ENCODE results near the gene ARSI.

ARSI gene

GRCh38 chr5:150302301-150303069, at the start of gene ARSI:
TSS of gene ARSI (minus strand) at chr5:150302905. CDS start at chr5:150302373, 532 bp downstream.
- no peak for DNase-seq (ENCODE audit: low read depth)

DNA sequence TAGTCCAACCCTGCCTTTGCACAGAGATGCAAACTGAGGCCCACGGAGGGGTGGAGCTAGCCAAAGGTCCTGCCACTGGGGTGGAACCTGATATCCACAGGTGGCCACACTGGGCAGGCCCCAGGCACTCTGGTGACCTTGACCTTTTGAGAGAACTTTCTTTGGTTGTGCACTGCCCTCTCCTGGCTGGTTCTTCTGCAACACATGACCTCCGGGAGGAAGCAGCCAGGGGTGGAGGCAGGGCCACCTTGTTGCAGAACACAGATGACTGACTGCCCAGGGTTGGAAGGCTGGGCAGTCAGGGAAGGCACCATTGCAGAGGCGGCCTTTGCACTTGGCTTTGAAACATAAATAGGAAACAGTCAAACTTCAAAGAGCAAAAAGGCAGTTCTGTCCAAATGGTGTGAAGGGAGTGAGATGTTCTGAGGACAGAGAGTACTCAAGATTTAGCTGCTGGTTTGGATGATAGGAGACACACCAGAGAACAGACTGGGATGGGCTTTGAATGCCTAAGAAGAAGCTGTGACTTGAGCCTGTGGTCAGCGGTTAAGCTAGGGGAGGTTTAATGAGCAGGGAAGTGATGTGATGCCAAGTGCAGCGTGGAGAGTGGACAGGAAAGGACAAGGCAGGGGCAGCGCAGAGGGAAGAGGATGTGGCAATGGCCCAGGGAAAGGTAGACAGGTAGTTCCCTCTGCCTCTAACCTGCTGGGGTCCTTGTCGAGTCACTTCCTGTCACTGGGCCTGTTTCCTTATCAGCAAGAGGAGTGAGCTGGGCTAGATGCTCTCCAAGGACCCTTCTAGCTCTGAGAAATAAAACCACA, 48.0 kb upstream of the ARSI start:
- peak; percentile 30 for DNase-seq (ENCODE audit: low read depth)

GRCh38 chr5:150349681-150350275, 47.1 kb upstream of the ARSI start:
- no peak for DNase-seq (ENCODE audit: low read depth)

GRCh38 chr5:150347451-150347850, 44.7 kb upstream of the ARSI start:
- no peak for DNase-seq (ENCODE audit: low read depth)

DNA sequence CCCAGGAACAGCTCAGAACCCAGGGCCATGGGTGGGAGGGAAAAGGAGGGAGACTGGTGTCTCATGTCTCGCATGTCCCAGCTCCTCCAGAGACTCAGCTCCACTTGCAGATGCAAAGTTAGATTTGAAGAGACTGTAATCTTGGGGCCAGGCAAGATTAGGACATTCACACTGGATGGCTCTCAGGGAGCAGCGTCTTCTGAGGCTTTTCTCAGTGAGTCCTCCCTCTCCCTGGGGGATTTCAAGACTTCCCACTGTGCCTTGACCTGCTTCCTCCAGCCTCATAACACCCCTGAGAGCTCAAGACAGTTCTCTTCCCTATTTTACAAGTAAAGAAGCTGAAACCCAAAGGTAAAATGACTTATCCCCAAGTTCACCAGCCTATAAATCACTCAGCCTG, 44.3 kb upstream of the ARSI start:
- DNase-seq (ENCODE audit: low read depth) = no peak

DNA sequence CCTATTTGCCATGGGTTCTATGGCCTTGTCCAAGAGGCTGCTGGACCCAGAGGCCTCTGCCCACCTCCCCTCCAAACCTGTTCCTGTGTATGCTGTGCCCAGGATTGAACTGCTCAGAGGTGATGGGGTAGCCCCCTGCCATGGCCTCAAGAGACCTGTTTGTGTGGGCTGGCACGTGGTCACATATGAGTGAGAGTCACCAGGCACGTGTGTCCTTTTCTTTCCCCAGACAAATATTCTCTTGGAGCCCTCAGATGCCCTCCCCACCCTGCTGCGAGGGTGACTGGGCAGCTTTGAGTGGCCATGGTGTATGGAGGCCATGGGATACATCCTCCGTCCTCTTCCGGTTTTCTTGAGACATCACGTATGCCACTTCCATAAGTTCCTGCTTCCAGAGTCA, 43.9 kb upstream of the ARSI start:
- DNase-seq (ENCODE audit: low read depth) = no peak

- DNase-seq (ENCODE audit: low read depth) = no peak
Observed at GRCh38 chr5:150345716-150346115, 43.0 kb upstream of the ARSI start.

DNA sequence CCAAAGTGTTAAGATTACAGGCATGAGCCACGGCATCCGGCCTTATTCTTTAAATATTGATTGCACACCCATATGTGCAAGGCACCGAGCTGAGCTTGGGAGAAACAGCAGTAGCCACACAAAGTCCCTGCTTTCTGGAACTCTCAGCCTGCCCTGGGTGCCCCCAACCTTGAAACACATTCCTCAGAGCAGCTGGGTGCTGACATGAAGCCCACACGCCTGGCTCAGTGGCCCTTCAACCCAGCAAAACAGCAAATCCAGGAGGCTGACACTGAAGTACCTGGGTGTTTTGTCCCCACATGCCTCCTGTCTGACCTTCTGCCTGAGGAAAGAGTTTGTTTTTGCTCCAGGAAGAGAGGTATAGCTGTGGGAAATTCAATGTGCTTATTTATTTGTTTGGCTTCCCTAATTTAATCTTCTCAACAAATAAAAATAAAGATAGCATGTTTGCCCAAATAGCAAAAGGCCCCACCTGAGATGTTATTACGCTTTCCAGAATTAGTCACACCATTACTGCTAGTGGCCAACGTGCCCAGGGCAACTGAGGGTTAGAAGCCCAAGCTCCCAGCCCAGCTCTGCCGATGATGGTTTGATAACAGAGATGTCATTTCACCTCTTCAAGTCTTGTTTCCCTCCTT, 41.4 kb upstream of the ARSI start:
- DNase-seq (ENCODE audit: low read depth) = no peak

GRCh38 chr5:150342583-150342982, 39.9 kb upstream of the ARSI start:
- no peak for DNase-seq (ENCODE audit: low read depth)

- no peak for DNase-seq (ENCODE audit: low read depth)
Observed at GRCh38 chr5:150341989-150342388, 39.3 kb upstream of the ARSI start.

DNA sequence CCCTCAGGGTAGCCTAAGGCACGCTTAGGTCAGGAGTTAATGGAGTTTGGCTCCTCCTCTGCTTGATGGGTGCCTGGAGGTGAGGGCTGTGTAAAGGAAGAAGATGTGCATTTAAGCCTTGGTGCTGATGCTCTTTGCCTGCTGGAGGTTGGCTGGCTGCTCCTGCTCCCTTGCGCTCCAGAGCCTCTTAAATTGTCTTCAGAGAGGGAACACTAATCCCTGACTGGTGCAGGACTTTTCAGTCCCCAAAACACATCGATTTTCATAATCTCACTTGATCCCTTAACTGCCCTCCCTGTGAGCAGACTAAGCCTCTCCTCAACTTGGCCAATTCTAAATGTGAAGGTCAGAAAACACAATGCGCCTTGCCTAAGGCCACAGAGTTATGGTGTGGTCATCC, 38.6 kb upstream of the ARSI start:
- no peak for DNase-seq (ENCODE audit: low read depth)

- no peak for DNase-seq (ENCODE audit: low read depth)
Observed at GRCh38 chr5:150340614-150341255, 38.0 kb upstream of the ARSI start.

DNA sequence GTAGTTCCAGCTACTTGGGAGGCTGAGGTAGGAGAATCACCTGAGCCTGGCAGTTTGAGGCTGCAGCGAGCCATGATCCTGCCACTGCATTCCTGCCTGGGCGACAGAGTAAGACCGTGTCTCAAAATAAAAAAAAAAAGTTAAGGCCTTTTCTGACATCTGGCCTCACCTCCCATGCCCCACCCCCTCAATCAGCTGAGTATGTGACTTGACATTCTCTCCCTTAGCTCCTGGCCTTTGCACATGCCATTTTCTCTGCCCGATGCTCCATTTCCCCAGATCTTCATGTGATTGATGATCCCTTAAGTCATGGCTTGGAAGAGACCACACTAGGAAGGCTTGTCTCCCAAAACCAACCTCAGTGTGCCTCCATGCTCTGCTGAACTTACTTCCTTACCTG, 37.1 kb upstream of the ARSI start:
- DNase-seq (ENCODE audit: low read depth) = no peak

- DNase-seq (ENCODE audit: low read depth) = no peak
Observed at GRCh38 chr5:150339165-150339564, 36.5 kb upstream of the ARSI start.

GRCh38 chr5:150338546-150338945, 35.8 kb upstream of the ARSI start:
- DNase-seq (ENCODE audit: low read depth) = no peak

- DNase-seq (ENCODE audit: low read depth) = no peak
Observed at GRCh38 chr5:150335778-150336177, 33.1 kb upstream of the ARSI start.

DNA sequence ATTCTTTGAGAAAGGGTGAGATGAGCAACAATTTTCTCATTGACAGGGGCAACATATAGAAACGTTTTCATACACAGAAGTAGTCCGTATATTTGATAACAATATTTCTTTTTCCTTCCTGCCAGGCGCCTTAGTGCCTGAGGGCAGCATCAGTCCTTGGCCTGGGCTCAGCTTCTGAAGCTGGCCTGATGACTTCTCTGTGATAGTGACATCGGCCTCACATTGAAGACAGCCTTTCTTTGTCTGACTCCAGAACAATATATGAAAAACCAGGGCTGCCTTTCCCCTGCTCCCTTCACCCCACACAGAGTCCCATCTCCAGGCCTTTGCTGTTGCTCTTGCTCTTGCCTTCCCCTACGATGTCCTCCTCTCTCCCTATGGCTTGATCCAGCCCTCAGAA, 30.7 kb upstream of the ARSI start:
- DNase-seq (ENCODE audit: low read depth) = no peak

- no peak for DNase-seq (ENCODE audit: low read depth)
Observed at GRCh38 chr5:150329881-150330876, 27.5 kb upstream of the ARSI start.

GRCh38 chr5:150329038-150329437, 26.3 kb upstream of the ARSI start:
- DNase-seq (ENCODE audit: low read depth) = no peak

DNA sequence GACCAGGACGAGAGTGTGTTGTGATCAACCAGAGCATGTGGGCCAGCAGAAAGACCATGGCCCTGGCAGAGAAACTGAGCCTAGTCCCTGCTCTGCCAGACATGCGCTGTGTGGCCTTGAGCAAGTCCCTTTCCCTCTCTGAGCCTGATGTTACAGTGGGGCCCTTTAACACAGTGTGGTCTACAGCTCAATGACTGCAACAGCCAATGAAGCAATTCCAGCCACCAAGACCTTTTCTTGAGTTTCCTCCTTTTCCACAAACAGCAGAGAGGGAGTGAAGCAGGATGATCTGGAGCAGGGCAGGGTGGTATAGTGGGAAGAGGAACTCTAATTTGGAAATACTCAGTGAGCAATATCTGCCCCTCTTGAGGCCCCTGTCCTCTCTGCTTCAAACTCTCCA, 25.8 kb upstream of the ARSI start:
- DNase-seq (ENCODE audit: low read depth) = no peak

GRCh38 chr5:150327139-150327538, 24.4 kb upstream of the ARSI start:
- no peak for DNase-seq (ENCODE audit: low read depth)
